ENCODE data around the gene SYT1.
"Not testable (repeated sequence)": the region's sequence is repeated elsewhere in the genome, so short reads cannot be mapped to it uniquely, and the experiment has no call there.

Gene SYT1

GRCh38 chr12:79186506-79186905, 321.9 kb downstream of the SYT1 start:
- H3K27ac Mint-ChIP-seq: no peak overlapping the region
- no peaks in the 10 kb centered on the region for H3K36me3 Mint-ChIP-seq
- DNase-seq (no peak), ATAC-seq (replicated peaks) (no peak)
- H3K27me3 Mint-ChIP-seq: no peaks in the 10 kb centered on the region
- no peak overlapping the region for H3K4me3 Mint-ChIP-seq
- peaks cover 0 to 2% of the 10 kb centered on the region in 2 donors for H3K4me1 Mint-ChIP-seq
- no peaks in the 10 kb centered on the region for H3K9me3 Mint-ChIP-seq

- no peak for ATAC-seq (replicated peaks)
- Mint-ChIP-seq H3K27me3 (no peaks in the 10 kb centered on the region), H3K27ac (no peak overlapping the region)
These were observed 322.5 kb downstream of the SYT1 start for GRCh38 chr12:79187032-79187431.

GRCh38 chr12:79191391-79191790, 326.8 kb downstream of the SYT1 start:
- Mint-ChIP-seq H3K36me3 (no peaks in the 10 kb centered on the region), H3K4me1 (peaks cover 4 to 11% of the 10 kb centered on the region in 2 donors), H3K4me3 (peak overlapping the region in 1 of 2 donors; percentile 13), H3K27ac (no peak overlapping the region), H3K9me3 (peaks cover 0 to 2% of the 10 kb centered on the region in 2 donors), H3K27me3 (no peaks in the 10 kb centered on the region)
- DNase-seq (no peak), ATAC-seq (replicated peaks) (peak; percentile 77 to 89)

More at GRCh38 chr12:79187032-79187431, 322.5 kb downstream of the SYT1 start:
- H3K36me3 Mint-ChIP-seq: no peaks in the 10 kb centered on the region
- no peaks in the 10 kb centered on the region for H3K9me3 Mint-ChIP-seq
- H3K4me3 Mint-ChIP-seq: no peak overlapping the region
- no peak for DNase-seq
- H3K4me1 Mint-ChIP-seq: peaks cover 4 to 7% of the 10 kb centered on the region in 2 donors

- H3K4me1 Mint-ChIP-seq: peaks cover 4 to 11% of the 10 kb centered on the region in 2 donors
- H3K27me3 Mint-ChIP-seq: no peaks in the 10 kb centered on the region
- H3K4me3 Mint-ChIP-seq: no peak overlapping the region
- H3K9me3 Mint-ChIP-seq: peaks cover 0 to 2% of the 10 kb centered on the region in 2 donors
- DNase-seq (no peak), ATAC-seq (replicated peaks) (no peak)
- no peak overlapping the region for H3K27ac Mint-ChIP-seq
- no peaks in the 10 kb centered on the region for H3K36me3 Mint-ChIP-seq
These were observed 330.0 kb downstream of the SYT1 start for GRCh38 chr12:79194595-79194994.

- Mint-ChIP-seq H3K4me3 (no peak overlapping the region), H3K4me1 (no peaks in the 10 kb centered on the region), H3K9me3 (no peaks in the 10 kb centered on the region), H3K36me3 (no peaks in the 10 kb centered on the region), H3K27me3 (no peaks in the 10 kb centered on the region), H3K27ac (no peak overlapping the region)
- DNase-seq (no peak), ATAC-seq (replicated peaks) (no peak)
These were observed 334.6 kb downstream of the SYT1 start for GRCh38 chr12:79199166-79199565.

- H3K36me3 Mint-ChIP-seq: no peaks in the 10 kb centered on the region
- no peak overlapping the region for H3K27ac Mint-ChIP-seq
- H3K4me1 Mint-ChIP-seq: no peaks in the 10 kb centered on the region
- ATAC-seq (replicated peaks) (no peak), DNase-seq (no peak)
- no peaks in the 10 kb centered on the region for H3K27me3 Mint-ChIP-seq
- H3K4me3 Mint-ChIP-seq: no peak overlapping the region
- no peaks in the 10 kb centered on the region for H3K9me3 Mint-ChIP-seq
These were observed 335.6 kb downstream of the SYT1 start for GRCh38 chr12:79200176-79200575.

GRCh38 chr12:79203058-79203647, 338.6 kb downstream of the SYT1 start:
- Mint-ChIP-seq H3K27me3 (no peaks in the 10 kb centered on the region), H3K27ac (no peak overlapping the region), H3K4me3 (no peak overlapping the region), H3K4me1 (no peaks in the 10 kb centered on the region), H3K36me3 (no peaks in the 10 kb centered on the region), H3K9me3 (no peaks in the 10 kb centered on the region)
- no peak for DNase-seq
- ATAC-seq (replicated peaks): no peak

GRCh38 chr12:79206871-79207270, 342.3 kb downstream of the SYT1 start:
- no peak overlapping the region for H3K4me3 Mint-ChIP-seq
- H3K27ac Mint-ChIP-seq: no peak overlapping the region
- H3K36me3 Mint-ChIP-seq: no peaks in the 10 kb centered on the region

GRCh38 chr12:79210403-79210802, 345.8 kb downstream of the SYT1 start:
- not testable (repeated sequence) for H3K4me1 Mint-ChIP-seq; ATAC-seq (replicated peaks); H3K27me3 Mint-ChIP-seq; H3K4me3 Mint-ChIP-seq; H3K27ac Mint-ChIP-seq; H3K9me3 Mint-ChIP-seq; DNase-seq; H3K36me3 Mint-ChIP-seq

More at GRCh38 chr12:79206871-79207270, 342.3 kb downstream of the SYT1 start:
- DNase-seq: no peak
- no peaks in the 10 kb centered on the region for H3K4me1 Mint-ChIP-seq
- H3K27me3 Mint-ChIP-seq: no peaks in the 10 kb centered on the region
- peaks cover 5% of the 10 kb centered on the region in 2 donors for H3K9me3 Mint-ChIP-seq
- ATAC-seq (replicated peaks): no peak

- DNase-seq: no peak
- Mint-ChIP-seq H3K4me1 (no peaks in the 10 kb centered on the region), H3K27me3 (no peaks in the 10 kb centered on the region), H3K27ac (no peak overlapping the region), H3K9me3 (peaks cover 13 to 14% of the 10 kb centered on the region in 2 donors), H3K36me3 (no peaks in the 10 kb centered on the region), H3K4me3 (no peak overlapping the region)
- no peak for ATAC-seq (replicated peaks)
These were observed 352.7 kb downstream of the SYT1 start for GRCh38 chr12:79217306-79217705.

- Mint-ChIP-seq H3K9me3 (peaks cover 20 to 22% of the 10 kb centered on the region in 2 donors), H3K4me3 (no peak overlapping the region), H3K27ac (no peak overlapping the region), H3K4me1 (no peaks in the 10 kb centered on the region), H3K27me3 (no peaks in the 10 kb centered on the region), H3K36me3 (peaks cover 4% of the 10 kb centered on the region in 2 donors)
- no peak for ATAC-seq (replicated peaks)
- DNase-seq: no peak
These were observed 358.6 kb downstream of the SYT1 start for GRCh38 chr12:79223210-79223609.

- Mint-ChIP-seq H3K9me3 (peaks cover 20 to 22% of the 10 kb centered on the region in 2 donors), H3K36me3 (peaks cover 4% of the 10 kb centered on the region in 2 donors)
These were observed 359.2 kb downstream of the SYT1 start for GRCh38 chr12:79223761-79224160.

GRCh38 chr12:79227091-79227490, 362.5 kb downstream of the SYT1 start:
- no peak for DNase-seq
- Mint-ChIP-seq H3K27ac (no peak overlapping the region), H3K9me3 (peaks cover 7 to 9% of the 10 kb centered on the region in 2 donors), H3K27me3 (no peaks in the 10 kb centered on the region), H3K4me1 (no peaks in the 10 kb centered on the region), H3K4me3 (no peak overlapping the region), H3K36me3 (peaks cover 4% of the 10 kb centered on the region in 2 donors)
- no peak for ATAC-seq (replicated peaks)

More at GRCh38 chr12:79223761-79224160, 359.2 kb downstream of the SYT1 start:
- no peak overlapping the region for H3K4me3 Mint-ChIP-seq
- ATAC-seq (replicated peaks): no peak
- DNase-seq: no peak
- no peak overlapping the region for H3K27ac Mint-ChIP-seq
- no peaks in the 10 kb centered on the region for H3K4me1 Mint-ChIP-seq
- no peaks in the 10 kb centered on the region for H3K27me3 Mint-ChIP-seq

- H3K4me1 Mint-ChIP-seq: no peaks in the 10 kb centered on the region
- DNase-seq (no peak), ATAC-seq (replicated peaks) (no peak)
- H3K4me3 Mint-ChIP-seq: no peak overlapping the region
- peaks cover 4 to 5% of the 10 kb centered on the region in 2 donors for H3K9me3 Mint-ChIP-seq
- no peaks in the 10 kb centered on the region for H3K27me3 Mint-ChIP-seq
- peaks cover 1 to 3% of the 10 kb centered on the region in 2 donors for H3K36me3 Mint-ChIP-seq
- H3K27ac Mint-ChIP-seq: no peak overlapping the region
These were observed 363.1 kb downstream of the SYT1 start for GRCh38 chr12:79227646-79228045.

- H3K36me3 Mint-ChIP-seq: no peaks in the 10 kb centered on the region
- DNase-seq (peak; percentile 2), ATAC-seq (replicated peaks) (peak; percentile 80 to 97)
- no peaks in the 10 kb centered on the region for H3K9me3 Mint-ChIP-seq
- no peak overlapping the region for H3K4me3 Mint-ChIP-seq
- no peak overlapping the region for H3K27ac Mint-ChIP-seq
- no peaks in the 10 kb centered on the region for H3K27me3 Mint-ChIP-seq
- peaks cover 0 to 13% of the 10 kb centered on the region in 2 donors for H3K4me1 Mint-ChIP-seq
These were observed 368.8 kb downstream of the SYT1 start for GRCh38 chr12:79233341-79233781.

Measured in stimulated activated naive B cell treated with anti-CD40 and anti-IgM and Interleukin-4, amounts not matched to agents 10 μg/mL and 1 μg/mL and 100 μg/mL, for 72 hours (primary cell).